VCaP (cell line): ENCODE data around the gene UBTF.

Experiments
- H3K27ac ChIP-seq: fragments of 450-650 bp; 2 replicates; pipeline ENCODE4 v1.5.1; 2017
- CTCF ChIP-seq: fragments of 450-650 bp; conservative IDR thresholded peaks from 2 replicates; pipeline ENCODE4 v1.5.1; 2017; ENCODE audit warnings: mild to moderate bottlenecking, moderate library complexity

The UBTF gene

GRCh38 chr17:44262654-44263225, 43.3 kb upstream of the UBTF start:
- no peak for TF ChIP-seq CTCF
- H3K27ac ChIP-seq: no peak overlapping the region

- no peak overlapping the region for H3K27ac ChIP-seq
- TF ChIP-seq CTCF: no peak
Observed at GRCh38 chr17:44260296-44260695, 40.8 kb upstream of the UBTF start.

GRCh38 chr17:44258811-44259351, 39.4 kb upstream of the UBTF start:
- no peak overlapping the region for H3K27ac ChIP-seq
- no peak for TF ChIP-seq CTCF

GRCh38 chr17:44257815-44258760, 38.6 kb upstream of the UBTF start:
- no peak overlapping the region for H3K27ac ChIP-seq
- TF ChIP-seq CTCF: no peak

- no peak for TF ChIP-seq CTCF
- no peak overlapping the region for H3K27ac ChIP-seq
Observed at GRCh38 chr17:44256671-44257070, 37.2 kb upstream of the UBTF start.

GRCh38 chr17:44255915-44256314, 36.4 kb upstream of the UBTF start:
- TF ChIP-seq CTCF: no peak
- no peak overlapping the region for H3K27ac ChIP-seq

GRCh38 chr17:44254361-44255095, 35.1 kb upstream of the UBTF start:
- H3K27ac ChIP-seq: no peak overlapping the region
- no peak for TF ChIP-seq CTCF
